HG03558 (cell line): ENCODE data around the gene ZNF74.
"Not testable (repeated sequence)": the region's sequence is repeated elsewhere in the genome, so short reads cannot be mapped to it uniquely, and the experiment has no call there.

Source experiments
- ATAC-seq: cut with Tn5 transposase; IDR thresholded peaks from one replicate; pipeline ENCODE4 v1.9.1; 2021; ENCODE audit warnings: moderate number of reproducible peaks; ENCODE audit not compliant: unreplicated experiment; ENCODE audit errors: extremely low read depth

ZNF74 gene

GRCh38 chr22:20397498-20397897 is 3.5 kb downstream of the ZNF74 start:
- no peak for ATAC-seq

DNA sequence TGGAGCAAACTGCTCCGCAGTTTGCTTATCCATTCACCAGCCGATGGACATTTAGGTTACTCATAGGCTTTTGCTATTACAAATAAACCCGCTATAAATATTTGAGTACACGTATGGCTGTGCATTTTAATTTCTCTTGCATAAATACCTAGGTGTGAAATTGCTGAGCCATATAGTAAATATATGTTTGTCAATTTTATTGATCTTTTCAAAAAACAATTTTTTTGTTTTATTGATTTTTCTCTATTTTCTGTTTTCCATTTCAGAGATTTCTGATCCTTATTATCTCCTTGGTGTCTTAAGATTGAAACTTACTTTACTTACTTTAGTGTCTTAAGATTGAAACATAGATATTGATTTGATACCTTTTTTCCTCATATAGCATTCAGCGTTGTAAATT is 4.5 kb downstream of the ZNF74 start:
- ATAC-seq: no peak

GRCh38 chr22:20399866-20400605 is 6.1 kb downstream of the ZNF74 start:
- ATAC-seq: no peak

- no peak for ATAC-seq
These were observed 6.8 kb downstream of the ZNF74 start for GRCh38 chr22:20400606-20401375.

DNA sequence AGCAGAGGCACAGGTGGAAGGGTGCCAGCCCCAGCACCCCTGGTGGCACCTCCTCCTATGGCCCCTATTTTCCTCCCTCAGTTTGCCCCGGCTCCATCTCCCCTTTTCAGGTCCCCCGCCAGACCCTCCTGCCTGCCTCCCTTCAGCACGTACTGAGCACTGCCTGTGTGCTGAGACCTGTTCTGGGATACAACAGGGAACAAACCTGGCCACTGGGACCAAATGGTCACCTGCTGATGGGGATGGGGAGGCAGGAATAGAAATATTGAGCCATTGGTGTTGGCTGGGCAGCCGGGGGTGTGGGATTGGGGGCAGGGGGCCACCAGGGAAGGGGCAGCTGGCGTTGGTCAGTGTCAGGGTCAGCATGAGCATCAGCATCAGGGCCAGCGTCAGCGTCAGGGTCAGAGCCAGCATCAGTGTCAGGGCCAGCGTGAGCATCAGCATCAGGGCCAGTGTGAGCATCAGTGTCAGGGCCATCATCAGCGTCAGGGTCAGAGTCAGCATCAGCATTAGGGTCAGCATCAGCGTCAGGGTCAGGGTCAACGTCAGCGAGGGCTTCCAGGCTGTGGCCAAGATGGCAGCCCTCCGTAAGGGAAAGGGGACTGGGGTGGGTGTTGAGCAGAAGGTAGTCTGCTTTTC is 7.5 kb downstream of the ZNF74 start:
- ATAC-seq: no peak

- ATAC-seq: no peak
These were observed 9.2 kb downstream of the ZNF74 start for GRCh38 chr22:20402960-20403778.

DNA sequence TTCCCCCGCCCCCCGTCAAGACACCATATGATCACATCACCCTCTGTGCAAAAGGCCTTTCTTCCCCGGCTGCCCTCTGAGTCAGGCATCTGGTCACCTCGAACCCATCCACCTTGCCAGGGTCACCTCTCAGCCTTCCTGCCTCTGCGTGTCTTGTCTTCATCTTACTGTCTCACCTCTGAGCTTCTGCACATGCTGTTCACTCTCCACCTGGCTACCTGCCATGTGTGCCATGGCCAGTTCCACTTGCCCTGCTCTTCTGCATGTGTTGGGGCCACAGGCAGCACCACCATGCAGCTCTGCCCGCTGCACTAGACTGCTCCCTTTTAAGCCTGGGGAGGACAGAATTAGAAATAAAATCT is 9.8 kb downstream of the ZNF74 start:
- no peak for ATAC-seq

DNA sequence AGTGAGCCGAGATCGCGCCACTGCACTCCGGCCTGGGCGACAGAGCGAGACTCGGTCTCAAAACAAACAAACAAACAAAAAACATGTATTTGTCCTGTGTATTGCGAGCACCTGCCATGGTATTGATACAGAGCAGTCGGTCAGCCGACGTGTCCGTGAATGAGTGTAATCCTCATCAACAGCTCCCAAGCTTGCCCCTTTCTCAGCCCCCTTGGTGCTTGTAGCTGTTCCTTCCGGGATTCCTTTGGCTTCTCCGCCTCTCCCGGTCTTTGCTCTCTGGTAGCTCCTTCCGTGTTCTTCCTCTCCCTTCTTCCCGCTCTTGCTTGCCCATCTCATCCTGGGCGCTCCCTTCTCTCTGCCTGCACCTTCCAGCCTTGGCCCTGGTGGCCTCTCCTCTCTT is 10.9 kb downstream of the ZNF74 start:
- no peak for ATAC-seq

- no peak for ATAC-seq
These were observed 11.5 kb downstream of the ZNF74 start for GRCh38 chr22:20405291-20405930.

GRCh38 chr22:20405931-20406685 is 12.2 kb downstream of the ZNF74 start:
- no peak for ATAC-seq

DNA sequence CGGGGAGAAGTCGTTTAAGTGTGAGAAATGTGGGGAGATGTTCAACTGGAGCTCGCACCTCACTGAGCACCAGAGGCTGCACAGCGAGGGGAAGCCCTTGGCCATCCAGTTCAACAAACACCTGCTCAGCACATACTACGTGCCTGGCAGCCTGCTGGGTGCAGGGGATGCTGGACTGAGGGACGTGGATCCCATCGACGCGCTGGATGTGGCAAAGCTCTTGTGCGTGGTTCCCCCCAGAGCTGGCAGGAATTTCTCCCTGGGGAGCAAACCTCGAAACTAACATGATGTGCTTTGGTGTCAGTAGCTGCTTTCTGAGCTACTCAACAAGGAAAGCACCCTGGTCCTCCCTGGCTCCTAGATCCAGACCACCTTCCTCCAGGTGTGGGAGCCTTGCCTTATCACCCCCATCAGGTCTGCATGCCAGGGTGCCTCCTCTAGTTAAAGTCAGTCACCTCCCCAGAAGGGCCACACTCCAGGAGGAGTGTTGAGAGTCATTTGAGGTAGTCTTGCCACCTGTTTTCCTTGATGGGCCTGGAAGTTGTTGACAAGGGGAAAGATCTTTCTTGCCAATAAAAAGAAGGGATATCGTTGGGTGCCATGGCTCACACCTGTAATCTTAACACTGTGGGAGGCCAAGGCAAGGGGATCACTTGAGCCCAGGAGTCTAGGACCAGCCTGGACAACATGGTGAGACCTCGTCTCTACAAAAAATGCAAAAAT is 12.9 kb downstream of the ZNF74 start:
- no peak for ATAC-seq

DNA sequence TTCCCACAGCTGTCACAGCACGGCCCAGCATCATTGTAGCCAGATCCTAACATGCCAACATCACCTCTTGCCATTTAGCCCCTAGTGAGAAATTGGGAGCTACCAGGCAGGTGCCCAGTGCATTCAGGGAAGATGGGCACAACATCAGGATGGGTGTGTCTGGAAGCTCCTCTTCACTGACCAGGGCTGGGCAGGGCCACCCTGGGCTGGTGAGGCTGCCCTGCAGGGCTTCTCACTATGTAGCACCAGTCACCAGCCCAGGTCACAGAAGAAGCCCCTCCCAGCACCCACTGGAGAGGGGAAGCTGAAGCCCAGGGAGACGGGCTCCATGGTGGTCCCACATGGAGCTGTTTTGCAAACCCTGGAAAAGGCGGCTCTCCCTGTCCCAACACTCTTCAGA is 13.9 kb downstream of the ZNF74 start:
- ATAC-seq: no peak

GRCh38 chr22:20408891-20409290 is 14.9 kb downstream of the ZNF74 start:
- ATAC-seq: no peak

DNA sequence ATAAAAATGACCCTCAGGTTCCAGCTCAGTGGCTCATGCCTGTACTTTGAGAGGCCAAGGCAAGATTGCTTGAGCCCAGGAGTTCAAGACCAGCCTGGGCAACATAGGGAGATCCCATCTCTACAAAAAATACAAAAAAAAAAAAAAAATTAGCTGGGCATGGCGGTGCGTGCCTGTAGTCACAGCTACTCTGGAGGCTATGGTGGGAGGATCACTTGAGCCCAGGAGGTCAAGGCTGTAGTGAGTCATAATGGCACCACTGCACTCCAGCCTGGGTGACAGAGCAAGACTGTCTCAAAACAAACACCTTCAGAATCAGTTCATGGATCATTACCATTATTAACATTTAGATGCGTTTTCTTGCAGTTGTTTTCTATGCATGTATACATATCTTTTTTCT is 15.4 kb downstream of the ZNF74 start:
- not testable (repeated sequence) for ATAC-seq

DNA sequence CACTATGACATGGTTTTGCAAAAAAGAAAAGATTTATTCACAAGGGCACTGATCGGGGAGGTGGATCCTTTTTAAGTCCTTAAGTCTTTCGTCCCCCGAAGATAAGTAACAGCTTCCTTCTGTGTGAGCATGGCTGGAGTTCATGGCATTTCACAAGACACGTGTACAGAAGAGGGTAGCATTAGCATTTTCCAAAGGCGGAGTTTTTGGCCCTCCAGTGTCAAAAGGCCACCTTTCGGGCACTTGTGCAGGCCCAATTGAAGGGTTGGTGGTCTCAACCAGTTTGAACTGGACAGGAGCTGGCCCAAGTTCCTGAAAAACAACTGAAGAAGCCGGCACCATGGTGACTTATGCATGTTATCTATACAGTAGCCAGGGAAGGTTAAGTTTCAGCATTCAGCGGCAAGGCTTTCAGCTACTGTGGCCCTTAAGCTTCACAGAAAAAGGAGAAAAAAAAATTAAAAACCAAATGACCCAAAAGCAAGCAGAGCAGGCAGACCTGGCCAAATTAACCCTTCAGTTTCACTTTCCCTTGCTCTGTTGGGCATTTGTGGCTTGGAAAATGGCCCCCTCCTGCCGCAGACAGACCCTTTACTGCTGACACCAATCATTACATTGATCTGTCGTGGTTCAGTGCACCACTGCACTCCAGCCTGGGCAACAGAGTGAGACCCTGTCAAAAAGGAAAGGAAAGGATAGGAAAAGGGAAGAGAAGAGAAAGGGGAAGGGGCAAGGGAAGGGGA is 18.7 kb downstream of the ZNF74 start:
- no peak for ATAC-seq

- ATAC-seq: no peak
These were observed 19.5 kb downstream of the ZNF74 start for GRCh38 chr22:20413217-20414058.

- no peak for ATAC-seq
These were observed 20.1 kb downstream of the ZNF74 start for GRCh38 chr22:20414059-20414440.
